SU-DHL-6 (cell line): ENCODE measurements around the gene CAMK2N2.

ENCODE experiments used
- H2AFZ ChIP-seq: fragments of 200-600 bp; sonication (generic); 2 replicates; pipeline ENCODE4 v1.6.1; 2014; ENCODE audit warnings: low read depth, mild to moderate bottlenecking, moderate library complexity, mixed read lengths, antibody characterized with exemption, low read length; ENCODE audit not compliant: severe bottlenecking
- H3F3A ChIP-seq: fragments of 200-600 bp; shearing (Covaris generic); 2 replicates; pipeline ENCODE4 v1.6.0; 2016; ENCODE audit warnings: antibody characterized with exemption, mild to moderate bottlenecking; ENCODE audit not compliant: insufficient read depth
- H3K27ac ChIP-seq: fragments of 200-600 bp; sonication (generic); 2 replicates; pipeline ENCODE4 v1.5.1; 2016; ENCODE audit warnings: low read depth, mild to moderate bottlenecking, low read length, moderate library complexity, mixed read lengths
- H3K27me3 ChIP-seq: fragments of 200-600 bp; sonication (generic), shearing (Covaris generic); 2 replicates; pipeline ENCODE4 v1.6.0; 2014; ENCODE audit warnings: mild to moderate bottlenecking, low read length
- H3K36me3 ChIP-seq: fragments of 200-600 bp; sonication (generic); 2 replicates; pipeline ENCODE4 v1.6.1; 2014; ENCODE audit warnings: mild to moderate bottlenecking, low read length, mixed read lengths
- H3K4me2 ChIP-seq: fragments of 300-600, 200-600 bp; shearing (Covaris generic), sonication (generic); 2 replicates; pipeline ENCODE4 v1.6.0; 2014; ENCODE audit warnings: low read length, low read depth, mild to moderate bottlenecking; ENCODE audit not compliant: poor library complexity, severe bottlenecking
- H3K4me3 ChIP-seq: fragments of 200-600 bp; sonication (generic); 2 replicates; pipeline ENCODE4 v1.5.1; 2014; ENCODE audit warnings: antibody characterized with exemption, low read length, mild to moderate bottlenecking, mixed read lengths; ENCODE audit not compliant: insufficient read depth, poor library complexity, severe bottlenecking
- H3K79me2 ChIP-seq: fragments of 200-600 bp; sonication (generic); 2 replicates; pipeline ENCODE4 v1.6.1; 2014; ENCODE audit warnings: mild to moderate bottlenecking, low read length, moderate library complexity; ENCODE audit not compliant: insufficient read depth
- H3K9ac ChIP-seq: fragments of 200-600 bp; sonication (generic); 2 replicates; pipeline ENCODE4 v1.7.0; 2014; ENCODE audit warnings: mild to moderate bottlenecking, low read length
- H3K9me2 ChIP-seq: fragments of 200-600 bp; sonication (generic); replicated peaks from 2 replicates; pipeline ENCODE4 v1.6.1; 2014; ENCODE audit warnings: low read length; ENCODE audit not compliant: insufficient read depth
- H3K9me3 ChIP-seq: fragments of 200-600 bp; sonication (generic); 2 replicates; pipeline ENCODE4 v1.6.1; 2014; ENCODE audit warnings: low read length, mixed read lengths; ENCODE audit not compliant: insufficient read depth
- H4K20me1 ChIP-seq: fragments of 200-600 bp; sonication (generic); 2 replicates; pipeline ENCODE4 v1.6.1; 2014; ENCODE audit warnings: low read depth, mild to moderate bottlenecking, antibody characterized with exemption, low read length, moderate library complexity, mixed read lengths
- CTCF ChIP-seq: fragments of 200-600 bp; sonication (generic); IDR thresholded peaks from one replicate; pipeline ENCODE4 v1.5.1; 2017; ENCODE audit warnings: antibody characterized with exemption, mild to moderate bottlenecking, low read length, moderate library complexity; ENCODE audit not compliant: insufficient read depth, poor library complexity, severe bottlenecking
- EZH2phosphoT487 ChIP-seq: fragments of 200-600 bp; sonication (generic), shearing (Covaris generic); conservative IDR thresholded peaks from 2 replicates; pipeline ENCODE4 v1.6.1; 2018; ENCODE audit warnings: mild to moderate bottlenecking, antibody characterized with exemption, low read length, moderate library complexity, mixed read lengths

The CAMK2N2 gene

GRCh38 chr3:184299488-184300377, 38.4 kb upstream of the CAMK2N2 start:
- Histone ChIP-seq H4K20me1 (no peaks in the 10 kb centered on the region), H2AFZ (peak overlapping the region; percentile 40), H3K4me2 (peak overlapping the region; percentile 85), H3K9ac (peak overlapping the region; percentile 92), H3K4me3 (peak overlapping the region; percentile 89), H3K27me3 (no peaks in the 10 kb centered on the region), H3K9me2 (no peaks in the 10 kb centered on the region), H3K27ac (no peak overlapping the region), H3K79me2 (peaks cover 16% of the 10 kb centered on the region), H3K9me3 (no peaks in the 10 kb centered on the region), H3K36me3 (peaks cover 7% of the 10 kb centered on the region; the same call in 1 of the 2 replicates), H3F3A (no peaks in the 10 kb centered on the region)
- TF ChIP-seq EZH2phosphoT487, result no peak
- TF ChIP-seq CTCF, result no peak

GRCh38 chr3:184298759-184299487, 37.6 kb upstream of the CAMK2N2 start, which contains the start of gene PSMD2:
Gene PSMD2 (plus strand): TSS chr3:184299241. CDS start chr3:184299267, 26 bp downstream.
- peak within 1 kb of the TSS; percentile 89 for H3K4me3 ChIP-seq
- peak within 1 kb of the TSS; percentile 85 for H3K4me2 ChIP-seq
- H3K27me3 ChIP-seq, result no peaks in the 10 kb centered on the region
- H4K20me1 ChIP-seq, result no peaks in the 10 kb centered on the region
- no peak for TF ChIP-seq EZH2phosphoT487
- TF ChIP-seq CTCF, result no peak
- no peaks in the 10 kb centered on the region for H3F3A ChIP-seq
- H3K36me3 ChIP-seq, result peaks cover 7% of the 10 kb centered on the region; the same call in 1 of the 2 replicates
- no peaks in the 10 kb centered on the region for H3K9me2 ChIP-seq
- peaks cover 16% of the 10 kb centered on the region for H3K79me2 ChIP-seq
- peak within 1 kb of the TSS; percentile 72 for H2AFZ ChIP-seq
- H3K9ac ChIP-seq, result peak within 1 kb of the TSS; percentile 92
- H3K9me3 ChIP-seq, result no peaks in the 10 kb centered on the region
- peak within 1 kb of the TSS; percentile 56 for H3K27ac ChIP-seq

- H3K27ac ChIP-seq, result no peak overlapping the region
- H3K9me3 ChIP-seq, result no peaks in the 10 kb centered on the region
- no peak overlapping the region for H3K9ac ChIP-seq
- H3K4me2 ChIP-seq, result no peak overlapping the region
- H3K9me2 ChIP-seq, result no peaks in the 10 kb centered on the region
- H3K36me3 ChIP-seq, result peaks cover 7% of the 10 kb centered on the region; the same call in 1 of the 2 replicates
- H3K27me3 ChIP-seq, result no peaks in the 10 kb centered on the region
- no peaks in the 10 kb centered on the region for H3F3A ChIP-seq
- TF ChIP-seq EZH2phosphoT487 (no peak), CTCF (no peak)
- peaks cover 16% of the 10 kb centered on the region for H3K79me2 ChIP-seq
- no peak overlapping the region for H2AFZ ChIP-seq
- no peaks in the 10 kb centered on the region for H4K20me1 ChIP-seq
- H3K4me3 ChIP-seq, result no peak overlapping the region
Measured at GRCh38 chr3:184296616-184297015, 35.3 kb upstream of the CAMK2N2 start.
